ENCODE data around the gene KIF26B. TPM values are rescaled to one million over a fixed set of nuclear protein-coding genes. Genes with fewer than 3 reads are reported as not detected.

KIF26B gene
- total RNA-seq, 2 donors from 2014 or later = 0.83 to 1.3 TPM

DNA sequence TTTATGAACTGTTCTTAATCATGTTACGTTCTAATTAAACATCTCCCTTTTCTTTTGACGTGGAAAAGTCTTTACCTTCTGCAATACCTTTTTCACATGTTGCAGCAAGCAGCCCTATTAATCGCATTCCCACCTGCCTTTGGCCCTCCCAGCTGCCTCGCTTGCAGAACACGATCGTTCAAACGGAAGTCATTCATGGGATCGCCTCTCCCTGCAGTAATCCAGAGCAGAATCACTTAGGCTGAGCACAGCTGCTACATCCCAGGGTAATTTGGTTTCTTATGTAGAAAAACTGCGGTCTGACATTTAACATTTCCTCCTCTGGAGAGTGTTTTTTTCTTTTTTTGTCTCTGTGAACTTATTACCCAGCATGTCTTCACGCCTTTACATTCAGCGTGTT, 206.3 kb downstream of the KIF26B start:
- no peak for DNase-seq (ENCODE audit: low spot score)
- no peaks in the 10 kb centered on the region for H3K36me3 ChIP-seq
- TF ChIP-seq, protein P1, sequence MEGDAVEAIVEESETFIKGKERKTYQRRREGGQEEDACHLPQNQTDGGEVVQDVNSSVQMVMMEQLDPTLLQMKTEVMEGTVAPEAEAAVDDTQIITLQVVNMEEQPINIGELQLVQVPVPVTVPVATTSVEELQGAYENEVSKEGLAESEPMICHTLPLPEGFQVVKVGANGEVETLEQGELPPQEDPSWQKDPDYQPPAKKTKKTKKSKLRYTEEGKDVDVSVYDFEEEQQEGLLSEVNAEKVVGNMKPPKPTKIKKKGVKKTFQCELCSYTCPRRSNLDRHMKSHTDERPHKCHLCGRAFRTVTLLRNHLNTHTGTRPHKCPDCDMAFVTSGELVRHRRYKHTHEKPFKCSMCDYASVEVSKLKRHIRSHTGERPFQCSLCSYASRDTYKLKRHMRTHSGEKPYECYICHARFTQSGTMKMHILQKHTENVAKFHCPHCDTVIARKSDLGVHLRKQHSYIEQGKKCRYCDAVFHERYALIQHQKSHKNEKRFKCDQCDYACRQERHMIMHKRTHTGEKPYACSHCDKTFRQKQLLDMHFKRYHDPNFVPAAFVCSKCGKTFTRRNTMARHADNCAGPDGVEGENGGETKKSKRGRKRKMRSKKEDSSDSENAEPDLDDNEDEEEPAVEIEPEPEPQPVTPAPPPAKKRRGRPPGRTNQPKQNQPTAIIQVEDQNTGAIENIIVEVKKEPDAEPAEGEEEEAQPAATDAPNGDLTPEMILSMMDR (IDR thresholded peaks at IDR 0.05) = no peak
- no peak overlapping the region for H3K27ac ChIP-seq
- H3K9me3 ChIP-seq = no peaks in the 10 kb centered on the region
- no peaks in the 10 kb centered on the region for H3K4me1 ChIP-seq
- no peaks in the 10 kb centered on the region for H3K27me3 ChIP-seq
- no peak overlapping the region for H3K4me3 ChIP-seq

DNA sequence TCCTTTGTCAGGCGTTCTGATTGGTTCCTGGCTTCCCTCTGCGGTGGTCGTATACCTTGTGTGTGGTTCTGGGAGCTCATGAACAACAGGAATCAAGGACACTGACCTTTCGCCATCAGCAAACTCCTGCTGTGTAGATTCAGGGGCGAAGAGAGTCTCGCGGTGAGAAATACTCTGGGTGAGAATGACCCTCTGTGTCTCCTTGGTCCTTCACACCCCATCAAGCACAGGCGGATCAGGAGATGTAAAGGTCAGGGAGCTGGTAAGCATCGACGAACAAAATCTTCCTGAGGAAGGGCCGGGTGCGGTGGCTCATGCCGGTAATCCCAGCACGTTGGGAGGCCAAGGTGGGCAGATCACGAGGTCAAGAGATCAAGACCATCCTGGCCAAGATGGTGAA, 207.2 kb downstream of the KIF26B start:
- no peaks in the 10 kb centered on the region for H3K27me3 ChIP-seq
- DNase-seq (ENCODE audit: low spot score) = no peak

DNA sequence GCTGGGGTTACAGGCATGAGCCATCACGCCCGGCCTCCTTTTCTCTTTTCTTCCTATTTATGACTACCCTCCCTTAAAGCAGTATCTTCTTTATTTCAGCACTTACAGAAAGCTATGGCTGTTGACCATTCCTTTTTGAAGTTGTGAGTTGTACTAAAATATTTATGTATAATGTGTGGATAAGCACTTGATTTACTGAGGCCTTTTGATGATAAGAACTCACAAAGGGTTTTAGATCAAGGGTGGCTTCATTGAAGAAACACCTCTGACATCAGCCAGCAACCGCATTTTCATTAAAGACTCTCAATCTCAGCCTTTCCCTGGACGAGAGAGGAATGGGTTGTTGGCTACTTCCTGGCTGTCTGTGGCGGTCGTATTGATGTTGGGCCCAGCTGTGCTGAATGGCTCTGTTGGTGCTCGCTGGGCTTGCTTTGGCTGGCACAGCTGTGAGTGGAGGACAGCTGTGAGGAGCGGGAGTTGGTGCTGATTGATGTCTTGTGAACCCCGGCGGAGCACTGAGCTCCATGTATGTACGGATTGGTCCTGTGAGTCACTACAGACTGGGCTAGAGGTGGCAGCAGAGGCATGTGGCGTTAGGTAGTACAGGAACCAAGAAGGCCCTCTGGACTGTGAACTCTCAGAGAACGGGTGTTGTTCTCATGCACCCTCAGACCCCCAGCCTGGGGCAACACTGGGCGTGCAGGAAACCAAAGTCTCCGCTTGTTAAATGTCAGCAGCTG, 208.8 kb downstream of the KIF26B start:
- H3K9me3 ChIP-seq = no peaks in the 10 kb centered on the region
- H3K36me3 ChIP-seq = no peaks in the 10 kb centered on the region
- no peak for DNase-seq (ENCODE audit: low spot score)
- TF ChIP-seq, protein P1 (IDR thresholded peaks at IDR 0.05) = no peak
- H3K27ac ChIP-seq = no peak overlapping the region
- no peak overlapping the region for H3K4me3 ChIP-seq
- H3K4me1 ChIP-seq = no peaks in the 10 kb centered on the region
- H3K27me3 ChIP-seq = no peaks in the 10 kb centered on the region

More for the DNA sequence above, 207.2 kb downstream of the KIF26B start:
- Histone ChIP-seq H3K27ac (no peak overlapping the region), H3K4me1 (no peaks in the 10 kb centered on the region), H3K4me3 (no peak overlapping the region), H3K36me3 (no peaks in the 10 kb centered on the region), H3K9me3 (no peaks in the 10 kb centered on the region)
- TF ChIP-seq, protein P1 (IDR thresholded peaks at IDR 0.05) = no peak

DNA sequence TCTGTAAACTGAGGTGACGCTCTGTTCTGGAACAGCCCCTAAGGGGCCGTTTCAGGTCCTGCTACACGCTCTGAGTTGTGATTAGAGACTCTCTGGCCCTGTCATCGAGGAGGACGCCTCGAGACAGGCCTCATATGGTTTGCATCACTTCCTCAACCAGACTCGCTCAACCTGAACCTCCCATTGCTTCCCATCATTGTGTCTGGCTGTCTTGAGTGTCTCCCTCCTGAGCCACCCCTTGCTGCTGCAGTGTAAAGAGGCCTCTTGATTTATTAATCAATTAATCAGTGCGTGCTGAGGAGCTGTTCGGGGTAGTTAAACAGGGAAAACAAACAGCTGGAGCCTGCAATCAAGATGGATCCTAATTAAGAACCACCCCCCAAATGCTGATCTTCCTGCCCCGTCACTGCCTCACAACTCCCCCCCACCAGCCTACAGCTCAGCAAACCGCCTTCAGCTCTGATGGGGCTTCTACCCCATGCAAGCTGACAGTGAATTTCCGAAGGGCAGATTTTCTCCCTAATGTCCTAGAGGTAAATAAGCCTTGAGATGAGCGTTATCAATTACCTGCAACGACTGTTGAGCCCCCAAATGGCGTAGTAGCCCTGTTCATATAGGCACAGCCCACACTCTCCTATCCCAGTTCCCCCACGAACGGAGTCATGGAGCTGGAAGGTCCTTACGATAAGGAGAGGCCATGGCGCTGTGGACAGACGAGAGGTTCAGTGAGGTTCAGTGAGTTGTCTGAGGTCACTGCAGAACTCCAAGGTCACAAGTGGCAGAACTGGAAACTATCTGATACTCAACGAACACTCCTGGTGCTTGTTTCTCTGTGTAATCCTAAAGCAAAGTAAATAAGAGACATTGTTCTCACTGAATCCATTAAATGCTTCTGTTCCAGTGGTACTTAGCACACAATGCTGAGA, 210.6 kb downstream of the KIF26B start:
- no peak overlapping the region for H3K4me3 ChIP-seq
- no peaks in the 10 kb centered on the region for H3K36me3 ChIP-seq
- DNase-seq (ENCODE audit: low spot score) = no peak
- no peaks in the 10 kb centered on the region for H3K27me3 ChIP-seq
- H3K4me1 ChIP-seq = no peaks in the 10 kb centered on the region
- TF ChIP-seq, protein P1 (IDR thresholded peaks at IDR 0.05) = no peak
- no peak overlapping the region for H3K27ac ChIP-seq
- no peaks in the 10 kb centered on the region for H3K9me3 ChIP-seq

DNA sequence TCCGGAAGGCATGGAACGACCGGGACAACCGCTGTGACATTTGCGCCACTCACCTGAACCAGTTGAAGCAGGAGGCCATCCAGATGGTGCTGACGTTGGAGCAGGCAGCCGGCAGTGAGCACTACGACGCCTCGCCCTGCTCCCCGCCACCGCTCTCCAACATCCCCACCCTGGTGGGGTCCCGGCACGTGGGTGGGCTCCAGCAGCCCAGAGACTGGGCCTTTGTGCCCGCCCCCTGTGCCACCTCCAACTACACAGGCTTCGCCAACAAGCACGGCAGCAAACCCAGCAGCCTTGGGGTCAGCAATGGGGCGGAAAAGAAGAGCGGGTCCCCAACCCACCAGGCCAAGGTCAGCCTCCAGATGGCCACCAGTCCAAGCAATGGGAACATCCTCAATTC, 212.1 kb downstream of the KIF26B start:
- Histone ChIP-seq H3K9me3 (no peaks in the 10 kb centered on the region), H3K27ac (no peak overlapping the region), H3K4me3 (no peak overlapping the region), H3K4me1 (no peaks in the 10 kb centered on the region), H3K27me3 (no peaks in the 10 kb centered on the region), H3K36me3 (no peaks in the 10 kb centered on the region)
- TF ChIP-seq, protein P1 (IDR thresholded peaks at IDR 0.05) = no peak
- DNase-seq (ENCODE audit: low spot score) = no peak
